ENCODE data around the gene PKP4. TPM values are rescaled to one million over a fixed set of nuclear protein-coding genes. Genes with fewer than 3 reads are reported as not detected.
A peak's percentile ranks its signal among the peaks of the same experiment; 100 is the strongest.

Gene PKP4
- total RNA-seq, 1 donor from 2014 or later, result 119 TPM

DNA sequence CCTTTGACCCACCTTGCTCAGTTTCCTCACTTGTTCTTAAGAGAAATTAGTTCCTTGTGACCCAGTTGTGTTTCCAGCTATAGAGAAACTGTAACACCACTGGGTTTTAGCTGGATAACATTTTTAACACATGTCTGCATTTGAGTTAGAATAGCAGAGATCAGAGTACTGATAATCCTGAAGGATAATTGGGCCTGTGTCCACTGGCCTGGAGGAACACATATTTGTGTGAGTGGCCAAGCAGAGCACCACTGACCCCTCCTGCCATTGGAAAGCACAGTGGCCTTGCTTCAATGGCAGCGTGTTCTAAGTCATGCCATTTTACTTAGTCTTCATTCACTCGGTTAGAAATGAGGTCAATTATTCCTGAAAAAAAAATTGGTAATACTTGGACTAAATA is 42.6 kb downstream of the PKP4 start:
- H3K36me3 Mint-ChIP-seq (ENCODE audit: unreplicated experiment), result peaks cover 11% of the 10 kb centered on the region
- H3K4me1 Mint-ChIP-seq (ENCODE audit: unreplicated experiment), result peaks cover 83% of the 10 kb centered on the region
- H3K4me3 Mint-ChIP-seq (ENCODE audit: unreplicated experiment), result no peak overlapping the region
- DNase-seq (ENCODE audit: extremely low spot score, unreplicated experiment), result no peak
- H3K9me3 Mint-ChIP-seq (ENCODE audit: unreplicated experiment), result no peaks in the 10 kb centered on the region
- no peak for TF ChIP-seq CTCF (IDR thresholded peaks at IDR 0.05)
- H3K27ac Mint-ChIP-seq (ENCODE audit: unreplicated experiment), result peak overlapping the region; percentile 76
- H3K27me3 Mint-ChIP-seq (ENCODE audit: unreplicated experiment), result no peaks in the 10 kb centered on the region

- Mint-ChIP-seq H3K27ac (ENCODE audit: unreplicated experiment) (peak overlapping the region; percentile 76), H3K9me3 (ENCODE audit: unreplicated experiment) (no peaks in the 10 kb centered on the region), H3K4me3 (ENCODE audit: unreplicated experiment) (no peak overlapping the region), H3K27me3 (ENCODE audit: unreplicated experiment) (no peaks in the 10 kb centered on the region), H3K4me1 (ENCODE audit: unreplicated experiment) (peaks cover 78% of the 10 kb centered on the region), H3K36me3 (ENCODE audit: unreplicated experiment) (peaks cover 11% of the 10 kb centered on the region)
- TF ChIP-seq CTCF (IDR thresholded peaks at IDR 0.05), result no peak
- no peak for DNase-seq (ENCODE audit: extremely low spot score, unreplicated experiment)
These were observed 43.6 kb downstream of the PKP4 start for GRCh38 chr2:158500333-158500732.

DNA sequence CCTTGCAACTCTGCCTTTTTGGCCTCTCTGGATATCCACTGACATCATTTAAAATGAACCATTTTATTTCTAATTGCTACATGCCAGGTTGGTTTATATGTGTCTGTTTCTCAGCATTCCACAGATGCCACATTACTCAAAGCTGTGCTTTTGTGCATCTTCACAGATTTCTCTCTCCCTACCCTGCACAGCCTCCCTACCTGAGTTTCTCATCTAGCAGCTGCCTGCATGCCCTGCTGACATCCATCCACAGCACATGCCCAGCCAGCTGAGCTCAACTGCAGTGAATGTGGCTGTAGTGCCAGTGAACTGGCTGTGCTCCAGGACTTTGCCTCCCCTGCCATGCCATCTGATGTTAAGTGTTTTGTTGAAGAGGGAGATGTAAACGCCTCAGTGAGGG is 44.5 kb downstream of the PKP4 start:
- Mint-ChIP-seq H3K9me3 (ENCODE audit: unreplicated experiment) (no peaks in the 10 kb centered on the region), H3K36me3 (ENCODE audit: unreplicated experiment) (peaks cover 11% of the 10 kb centered on the region), H3K4me1 (ENCODE audit: unreplicated experiment) (peaks cover 85% of the 10 kb centered on the region)

GRCh38 chr2:158502974-158503373 is 46.2 kb downstream of the PKP4 start:
- DNase-seq (ENCODE audit: extremely low spot score, unreplicated experiment), result no peak
- no peaks in the 10 kb centered on the region for H3K9me3 Mint-ChIP-seq (ENCODE audit: unreplicated experiment)
- H3K4me1 Mint-ChIP-seq (ENCODE audit: unreplicated experiment), result peaks cover 86% of the 10 kb centered on the region
- no peak for TF ChIP-seq CTCF (IDR thresholded peaks at IDR 0.05)
- H3K27ac Mint-ChIP-seq (ENCODE audit: unreplicated experiment), result no peak overlapping the region
- H3K36me3 Mint-ChIP-seq (ENCODE audit: unreplicated experiment), result peaks cover 14% of the 10 kb centered on the region
- H3K4me3 Mint-ChIP-seq (ENCODE audit: unreplicated experiment), result no peak overlapping the region
- no peaks in the 10 kb centered on the region for H3K27me3 Mint-ChIP-seq (ENCODE audit: unreplicated experiment)

More for the DNA sequence above, 44.5 kb downstream of the PKP4 start:
- H3K4me3 Mint-ChIP-seq (ENCODE audit: unreplicated experiment), result no peak overlapping the region
- no peak for TF ChIP-seq CTCF (IDR thresholded peaks at IDR 0.05)
- peak overlapping the region; percentile 76 for H3K27ac Mint-ChIP-seq (ENCODE audit: unreplicated experiment)
- no peak for DNase-seq (ENCODE audit: extremely low spot score, unreplicated experiment)
- H3K27me3 Mint-ChIP-seq (ENCODE audit: unreplicated experiment), result no peaks in the 10 kb centered on the region

- TF ChIP-seq CTCF (IDR thresholded peaks at IDR 0.05), result no peak
- H3K4me3 Mint-ChIP-seq (ENCODE audit: unreplicated experiment), result no peak overlapping the region
- no peaks in the 10 kb centered on the region for H3K9me3 Mint-ChIP-seq (ENCODE audit: unreplicated experiment)
- DNase-seq (ENCODE audit: extremely low spot score, unreplicated experiment), result no peak
- peaks cover 8% of the 10 kb centered on the region for H3K36me3 Mint-ChIP-seq (ENCODE audit: unreplicated experiment)
- H3K27me3 Mint-ChIP-seq (ENCODE audit: unreplicated experiment), result no peaks in the 10 kb centered on the region
- H3K27ac Mint-ChIP-seq (ENCODE audit: unreplicated experiment), result no peak overlapping the region
- H3K4me1 Mint-ChIP-seq (ENCODE audit: unreplicated experiment), result peaks cover 79% of the 10 kb centered on the region
These were observed 47.3 kb downstream of the PKP4 start for GRCh38 chr2:158504088-158504487.

All from osteocyte (in vitro differentiated cells).